Liver (tissue), 9 donors: ENCODE results near the gene CYFIP1. TPM values are rescaled to one million over a fixed set of nuclear protein-coding genes. Genes with fewer than 3 reads are reported as not detected.

ENCODE experiments used
- DNase-seq: peaks from one replicate; pipeline ENCODE4 v3.0.0-alpha.2; 2017; ENCODE audit warnings: low spot score
- H3K27ac ChIP-seq, 2 donors: one replicate each; pipeline ENCODE4 v1.7.0; 2013; ENCODE audit warnings: inconsistent platforms in 2 of 2, low read length in 2 of 2, control low read depth in 1 of 2, low read depth in 1 of 2, mild to moderate bottlenecking in 1 of 2
- H3K27me3 ChIP-seq, 4 donors: one replicate each; pipeline versions ENCODE4 v1.6.1 to v1.7.0; 2013; ENCODE audit warnings: low read length in 3 of 4, inconsistent platforms in 1 of 4, mild to moderate bottlenecking in 1 of 4, moderate library complexity in 1 of 4; ENCODE audit not compliant: control insufficient read depth in 4 of 4, insufficient read depth in 4 of 4
- H3K36me3 ChIP-seq, 4 donors: one replicate each; pipeline versions ENCODE4 v1.6.1 to v1.7.0; 2013; ENCODE audit warnings: low read length in 3 of 4, mild to moderate bottlenecking in 3 of 4, low read depth in 1 of 4, moderate library complexity in 1 of 4; ENCODE audit not compliant: control insufficient read depth in 4 of 4, insufficient read depth in 3 of 4
- H3K4me1 ChIP-seq, 4 donors: one replicate each; pipeline versions ENCODE4 v1.6.1 to v1.7.0; 2013; ENCODE audit warnings: low read length in 3 of 4, mild to moderate bottlenecking in 3 of 4, moderate library complexity in 1 of 4; ENCODE audit not compliant: control insufficient read depth in 4 of 4, insufficient read depth in 4 of 4
- H3K4me3 ChIP-seq, 3 donors: one replicate each; pipeline versions ENCODE4 v1.6.1 to v1.7.0; 2013; ENCODE audit warnings: low read length in 3 of 3, control low read depth in 1 of 3, low read depth in 1 of 3, mild to moderate bottlenecking in 1 of 3
- H3K9ac ChIP-seq, 2 donors: one replicate each; pipeline ENCODE4 v1.7.0; 2013; ENCODE audit warnings: low read length in 2 of 2, mild to moderate bottlenecking in 2 of 2, moderate library complexity in 2 of 2, control low read depth in 1 of 2, low read depth in 1 of 2
- H3K9me3 ChIP-seq, 4 donors: one replicate each; pipeline versions ENCODE4 v1.6.1 to v1.7.0; 2013; ENCODE audit warnings: low read length in 3 of 4; ENCODE audit not compliant: control insufficient read depth in 4 of 4
- EGR1 ChIP-seq, 2 donors: IDR thresholded peaks; 2 replicates each; pipeline ENCODE4 v1.6.1; 2016 to 2018; ENCODE audit warnings: antibody characterized with exemption in 2 of 2, low read depth in 2 of 2
- FOXA1 ChIP-seq: IDR thresholded peaks from 2 replicates; pipeline ENCODE4 v1.6.1; 2016; ENCODE audit warnings: antibody characterized with exemption
- FOXA2 ChIP-seq: IDR thresholded peaks from 2 replicates; pipeline ENCODE4 v1.6.1; 2016; ENCODE audit warnings: antibody characterized with exemption
- GABPA ChIP-seq, 2 donors: IDR thresholded peaks in 1 of 2; conservative IDR thresholded peaks in 1 of 2; 2 replicates each; pipeline ENCODE4 v1.6.1; 2016; ENCODE audit warnings: antibody characterized with exemption in 2 of 2, mild to moderate bottlenecking in 1 of 2, moderate library complexity in 1 of 2
- HNF4A ChIP-seq, 2 donors: conservative IDR thresholded peaks; 2 replicates each; pipeline ENCODE4 v1.6.1; 2016; ENCODE audit warnings: antibody characterized with exemption in 2 of 2, mild to moderate bottlenecking in 2 of 2
- HNF4G ChIP-seq: IDR thresholded peaks from 2 replicates; pipeline ENCODE4 v1.6.1; 2016; ENCODE audit warnings: antibody characterized with exemption
- JUND ChIP-seq, 2 donors: IDR thresholded peaks; 2 replicates each; pipeline ENCODE4 v1.6.1; 2016; ENCODE audit warnings: antibody characterized with exemption in 2 of 2
- NR2F2 ChIP-seq: IDR thresholded peaks from 2 replicates; pipeline ENCODE4 v1.6.1; 2016; ENCODE audit warnings: antibody characterized with exemption
- RAD21 ChIP-seq, 2 donors: IDR thresholded peaks; 2 replicates each; pipeline ENCODE4 v1.6.1; 2016; ENCODE audit warnings: antibody characterized with exemption in 2 of 2, mild to moderate bottlenecking in 2 of 2
- RXRA ChIP-seq, 2 donors: IDR thresholded peaks; 2 replicates each; pipeline ENCODE4 v1.6.1; 2017 to 2018; ENCODE audit warnings: antibody characterized with exemption in 2 of 2, mild to moderate bottlenecking in 1 of 2
- SP1 ChIP-seq: IDR thresholded peaks from 2 replicates; pipeline ENCODE4 v1.6.1; 2018; ENCODE audit warnings: antibody characterized with exemption, mild to moderate bottlenecking
- TAF1 ChIP-seq: conservative IDR thresholded peaks from 2 replicates; pipeline ENCODE4 v1.6.1; 2016; ENCODE audit warnings: antibody characterized with exemption, mild to moderate bottlenecking
- YY1 ChIP-seq: IDR thresholded peaks from 2 replicates; pipeline ENCODE4 v1.6.1; 2016; ENCODE audit warnings: antibody characterized with exemption, mild to moderate bottlenecking
- WGBS: extraction: QIAGEN DNeasy Blood & Tissue Kit; methylation state at CpG from one replicate; pipeline ENCODE4 v1.1.7; 2013; 5-methylcytosine and 5-hydroxymethylcytosine counted together
- polyA plus RNA-seq, 2 donors: library from polyadenylated mRNA; stranded (reverse) in 1 of 2; unstranded in 1 of 2; fragments of 200-250 nt in 1 of 2; fragments of >200 nt in 1 of 2; fragmentation: Nextera tagmentation in 1 of 2; extraction: Ambion mirVana in 1 of 2; gene quantifications; one replicate each; pipeline versions ENCODE4 v1.2.1 to v1.2.3, GENCODE V29; 2013 to 2015
- total RNA-seq, 2 donors: library from RNA; depleted of rRNA; stranded (reverse); fragments of >200 nt; gene quantifications; one replicate each; pipeline ENCODE4 v1.2.3, GENCODE V29; 2014
- TF ChIP-seq, protein P1 (sequence below): IDR thresholded peaks from 2 replicates; pipeline ENCODE4 v1.6.1; 2016; ENCODE audit warnings: antibody characterized with exemption
- TF ChIP-seq, protein P2 (sequence below): IDR thresholded peaks from 2 replicates; pipeline ENCODE4 v1.6.1; 2016; ENCODE audit warnings: antibody characterized with exemption
- TF ChIP-seq, protein P3 (sequence below): fragments of 150-350 bp; IDR thresholded peaks from 2 replicates; pipeline ENCODE4 v1.5.1; 2017; ENCODE audit warnings: improper control_type of control experiment, low read depth, low read length; ENCODE audit not compliant: missing input control
- TF ChIP-seq, protein P4 (sequence below): IDR thresholded peaks from 2 replicates; pipeline ENCODE4 v1.6.1; 2016; ENCODE audit warnings: antibody characterized with exemption, mild to moderate bottlenecking
- donor health status: healthy.
- donor health status: healthy.
- donor health status: healthy.
- donor health status: healthy.
- donor health status: healthy.

CYFIP1 gene
- total and polyA plus RNA-seq, 4 donors = 13.5 to 48.3 (median 38.3) TPM

DNA sequence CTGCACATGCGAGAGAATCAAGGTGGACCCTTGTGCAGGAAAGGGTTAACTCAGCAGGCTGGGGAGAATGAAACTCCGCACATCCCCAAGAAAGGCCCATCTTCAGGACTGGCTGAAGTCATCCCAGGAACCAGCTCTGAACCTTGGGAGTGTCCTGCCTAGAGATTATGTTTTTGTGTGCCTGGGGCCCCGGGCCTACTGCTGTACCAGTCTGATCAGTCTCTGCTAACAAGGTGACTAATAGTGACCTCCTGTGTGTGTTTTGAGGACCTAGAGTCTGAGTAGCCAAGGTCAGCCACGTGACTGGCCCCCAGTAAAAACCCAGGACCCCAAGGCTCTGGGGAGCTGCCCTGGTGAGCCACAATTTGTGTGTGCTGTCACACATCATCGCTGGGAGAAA lies 58.2 kb downstream of the CYFIP1 start (continued):
- TF ChIP-seq, protein P1, sequence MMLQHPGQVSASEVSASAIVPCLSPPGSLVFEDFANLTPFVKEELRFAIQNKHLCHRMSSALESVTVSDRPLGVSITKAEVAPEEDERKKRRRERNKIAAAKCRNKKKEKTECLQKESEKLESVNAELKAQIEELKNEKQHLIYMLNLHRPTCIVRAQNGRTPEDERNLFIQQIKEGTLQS = no peak
- no peak for TF ChIP-seq GABPA (IDR thresholded peaks at IDR 0.05 in 1 of 2, conservative IDR thresholded peaks at IDR 0.05 in 1 of 2)

DNA sequence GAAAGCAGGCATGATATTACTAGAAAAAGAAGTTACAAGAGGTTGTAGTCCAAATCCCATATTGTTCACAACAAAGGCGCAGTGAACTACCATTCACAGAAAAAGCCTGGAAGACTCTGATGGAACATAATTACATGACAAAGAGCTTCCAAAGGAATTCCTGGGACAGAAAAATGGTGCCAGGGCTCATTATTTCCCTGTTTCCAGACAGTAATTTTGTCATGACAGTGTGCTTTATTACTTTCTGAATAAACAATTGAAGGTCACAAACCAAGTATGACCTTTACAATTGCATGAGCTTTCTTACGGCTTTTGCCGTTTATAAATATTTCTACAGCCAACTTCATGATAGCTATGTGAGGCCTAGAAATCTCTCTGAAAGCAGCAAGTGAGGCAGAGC lies 61.0 kb downstream of the CYFIP1 start:
- H3K36me3 ChIP-seq = peaks cover 5 to 52% (median 20%) of the 10 kb centered on the region in 4 donors
- TF ChIP-seq RXRA (IDR thresholded peaks at IDR 0.05) (no peak), HNF4A (conservative IDR thresholded peaks at IDR 0.05) (no peak), FOXA1 (no peak), GABPA (IDR thresholded peaks at IDR 0.05 in 1 of 2, conservative IDR thresholded peaks at IDR 0.05 in 1 of 2) (no peak), YY1 (no peak)
- TF ChIP-seq, protein P2, sequence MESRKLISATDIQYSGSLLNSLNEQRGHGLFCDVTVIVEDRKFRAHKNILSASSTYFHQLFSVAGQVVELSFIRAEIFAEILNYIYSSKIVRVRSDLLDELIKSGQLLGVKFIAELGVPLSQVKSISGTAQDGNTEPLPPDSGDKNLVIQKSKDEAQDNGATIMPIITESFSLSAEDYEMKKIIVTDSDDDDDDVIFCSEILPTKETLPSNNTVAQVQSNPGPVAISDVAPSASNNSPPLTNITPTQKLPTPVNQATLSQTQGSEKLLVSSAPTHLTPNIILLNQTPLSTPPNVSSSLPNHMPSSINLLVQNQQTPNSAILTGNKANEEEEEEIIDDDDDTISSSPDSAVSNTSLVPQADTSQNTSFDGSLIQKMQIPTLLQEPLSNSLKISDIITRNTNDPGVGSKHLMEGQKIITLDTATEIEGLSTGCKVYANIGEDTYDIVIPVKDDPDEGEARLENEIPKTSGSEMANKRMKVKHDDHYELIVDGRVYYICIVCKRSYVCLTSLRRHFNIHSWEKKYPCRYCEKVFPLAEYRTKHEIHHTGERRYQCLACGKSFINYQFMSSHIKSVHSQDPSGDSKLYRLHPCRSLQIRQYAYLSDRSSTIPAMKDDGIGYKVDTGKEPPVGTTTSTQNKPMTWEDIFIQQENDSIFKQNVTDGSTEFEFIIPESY = no peak
- TF ChIP-seq, protein P3, sequence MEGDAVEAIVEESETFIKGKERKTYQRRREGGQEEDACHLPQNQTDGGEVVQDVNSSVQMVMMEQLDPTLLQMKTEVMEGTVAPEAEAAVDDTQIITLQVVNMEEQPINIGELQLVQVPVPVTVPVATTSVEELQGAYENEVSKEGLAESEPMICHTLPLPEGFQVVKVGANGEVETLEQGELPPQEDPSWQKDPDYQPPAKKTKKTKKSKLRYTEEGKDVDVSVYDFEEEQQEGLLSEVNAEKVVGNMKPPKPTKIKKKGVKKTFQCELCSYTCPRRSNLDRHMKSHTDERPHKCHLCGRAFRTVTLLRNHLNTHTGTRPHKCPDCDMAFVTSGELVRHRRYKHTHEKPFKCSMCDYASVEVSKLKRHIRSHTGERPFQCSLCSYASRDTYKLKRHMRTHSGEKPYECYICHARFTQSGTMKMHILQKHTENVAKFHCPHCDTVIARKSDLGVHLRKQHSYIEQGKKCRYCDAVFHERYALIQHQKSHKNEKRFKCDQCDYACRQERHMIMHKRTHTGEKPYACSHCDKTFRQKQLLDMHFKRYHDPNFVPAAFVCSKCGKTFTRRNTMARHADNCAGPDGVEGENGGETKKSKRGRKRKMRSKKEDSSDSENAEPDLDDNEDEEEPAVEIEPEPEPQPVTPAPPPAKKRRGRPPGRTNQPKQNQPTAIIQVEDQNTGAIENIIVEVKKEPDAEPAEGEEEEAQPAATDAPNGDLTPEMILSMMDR = no peak
- 60% methylated on average over 3 of the region's 3 CpGs for WGBS

DNA sequence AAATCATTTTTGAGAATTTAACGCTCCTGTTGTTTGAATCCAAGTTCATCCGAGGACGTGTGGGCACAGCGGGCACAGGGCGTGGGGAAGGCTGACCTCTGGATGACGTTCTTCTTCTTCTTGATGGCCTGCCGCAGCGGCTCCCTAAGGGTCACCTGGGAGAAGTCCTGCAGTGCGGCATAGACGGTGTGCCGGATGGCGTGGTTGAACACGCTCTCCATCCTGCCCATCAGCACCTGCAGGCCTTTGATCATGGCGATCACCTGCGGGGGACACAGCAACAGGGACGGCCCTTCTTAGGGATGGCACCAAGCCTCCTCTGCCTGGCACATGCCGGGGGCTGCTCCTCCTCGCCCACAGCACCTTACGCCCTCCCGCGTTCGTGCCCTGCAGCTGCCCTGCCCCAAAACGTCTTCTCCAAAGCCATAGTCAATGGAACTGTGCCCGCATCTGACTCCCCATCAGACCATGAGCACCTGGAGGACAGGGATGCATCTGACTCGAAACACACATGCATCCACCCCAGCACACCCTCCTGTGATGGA lies 61.5 kb downstream of the CYFIP1 start:
- H3K36me3 ChIP-seq = peaks cover 5 to 52% (median 21%) of the 10 kb centered on the region in 4 donors
- no peak overlapping the region for H3K9ac ChIP-seq
- 97% methylated on average over 25 of the region's 25 CpGs for WGBS
- no peak overlapping the region for H3K27ac ChIP-seq
- DNase-seq = no peak
- H3K27me3 ChIP-seq = no peaks in the 10 kb centered on the region
- H3K9me3 ChIP-seq = no peaks in the 10 kb centered on the region
- H3K4me1 ChIP-seq = no peaks in the 10 kb centered on the region
- no peak overlapping the region for H3K4me3 ChIP-seq
- TF ChIP-seq RAD21 (IDR thresholded peaks at IDR 0.05) (no peak), JUND (IDR thresholded peaks at IDR 0.05) (no peak), FOXA2 (no peak), EGR1 (IDR thresholded peaks at IDR 0.05; ENCODE audit: low read depth in 2 of 2) (no peak), HNF4G (no peak), HNF4A (conservative IDR thresholded peaks at IDR 0.05) (no peak), GABPA (IDR thresholded peaks at IDR 0.05 in 1 of 2, conservative IDR thresholded peaks at IDR 0.05 in 1 of 2) (no peak), SP1 (no peak), TAF1 (no peak), RXRA (IDR thresholded peaks at IDR 0.05) (no peak), YY1 (no peak), FOXA1 (no peak), NR2F2 (no peak)
- TF ChIP-seq, protein P2 = no peak
- TF ChIP-seq, protein P1 = no peak
- TF ChIP-seq, protein P4, sequence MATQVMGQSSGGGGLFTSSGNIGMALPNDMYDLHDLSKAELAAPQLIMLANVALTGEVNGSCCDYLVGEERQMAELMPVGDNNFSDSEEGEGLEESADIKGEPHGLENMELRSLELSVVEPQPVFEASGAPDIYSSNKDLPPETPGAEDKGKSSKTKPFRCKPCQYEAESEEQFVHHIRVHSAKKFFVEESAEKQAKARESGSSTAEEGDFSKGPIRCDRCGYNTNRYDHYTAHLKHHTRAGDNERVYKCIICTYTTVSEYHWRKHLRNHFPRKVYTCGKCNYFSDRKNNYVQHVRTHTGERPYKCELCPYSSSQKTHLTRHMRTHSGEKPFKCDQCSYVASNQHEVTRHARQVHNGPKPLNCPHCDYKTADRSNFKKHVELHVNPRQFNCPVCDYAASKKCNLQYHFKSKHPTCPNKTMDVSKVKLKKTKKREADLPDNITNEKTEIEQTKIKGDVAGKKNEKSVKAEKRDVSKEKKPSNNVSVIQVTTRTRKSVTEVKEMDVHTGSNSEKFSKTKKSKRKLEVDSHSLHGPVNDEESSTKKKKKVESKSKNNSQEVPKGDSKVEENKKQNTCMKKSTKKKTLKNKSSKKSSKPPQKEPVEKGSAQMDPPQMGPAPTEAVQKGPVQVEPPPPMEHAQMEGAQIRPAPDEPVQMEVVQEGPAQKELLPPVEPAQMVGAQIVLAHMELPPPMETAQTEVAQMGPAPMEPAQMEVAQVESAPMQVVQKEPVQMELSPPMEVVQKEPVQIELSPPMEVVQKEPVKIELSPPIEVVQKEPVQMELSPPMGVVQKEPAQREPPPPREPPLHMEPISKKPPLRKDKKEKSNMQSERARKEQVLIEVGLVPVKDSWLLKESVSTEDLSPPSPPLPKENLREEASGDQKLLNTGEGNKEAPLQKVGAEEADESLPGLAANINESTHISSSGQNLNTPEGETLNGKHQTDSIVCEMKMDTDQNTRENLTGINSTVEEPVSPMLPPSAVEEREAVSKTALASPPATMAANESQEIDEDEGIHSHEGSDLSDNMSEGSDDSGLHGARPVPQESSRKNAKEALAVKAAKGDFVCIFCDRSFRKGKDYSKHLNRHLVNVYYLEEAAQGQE = no peak
- TF ChIP-seq, protein P3 = no peak

More for the DNA sequence above, 61.0 kb downstream of the CYFIP1 start:
- no peak for DNase-seq
- Histone ChIP-seq H3K9me3 (no peaks in the 10 kb centered on the region), H3K4me1 (no peaks in the 10 kb centered on the region), H3K4me3 (no peak overlapping the region), H3K9ac (no peak overlapping the region), H3K27ac (no peak overlapping the region), H3K27me3 (no peaks in the 10 kb centered on the region)
